NCI-H2227 (cell line): ENCODE data around the gene TICAM2.

ENCODE experiments used
- DNase-seq: peaks from one replicate; lab custom pipeline; 2025; ENCODE audit not compliant: unreplicated experiment; lab: John Stamatoyannopoulos, UW

TICAM2 gene

DNA sequence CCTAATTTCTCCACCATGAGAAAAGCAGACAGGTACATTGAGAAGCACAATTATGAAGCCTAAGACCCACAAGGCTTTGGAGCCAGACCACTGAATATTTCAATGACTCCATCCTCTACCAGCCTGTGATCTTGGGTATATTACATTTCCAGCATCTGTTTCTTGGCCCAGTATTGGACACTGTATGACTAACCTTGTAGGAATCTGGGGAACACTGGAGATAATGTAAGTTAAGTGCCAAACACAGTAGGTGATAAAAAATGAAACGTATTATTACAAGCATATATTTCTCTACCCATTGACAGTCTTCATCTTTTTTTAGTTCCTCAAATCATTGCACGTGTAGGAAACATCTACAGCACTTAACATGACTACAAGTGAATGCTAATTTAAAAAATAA lies 29.1 kb downstream of the TICAM2 start:
- DNase-seq = peak; percentile 1

GRCh38 chr5:115571441-115571878 lies 30.8 kb downstream of the TICAM2 start:
- no peak for DNase-seq

DNA sequence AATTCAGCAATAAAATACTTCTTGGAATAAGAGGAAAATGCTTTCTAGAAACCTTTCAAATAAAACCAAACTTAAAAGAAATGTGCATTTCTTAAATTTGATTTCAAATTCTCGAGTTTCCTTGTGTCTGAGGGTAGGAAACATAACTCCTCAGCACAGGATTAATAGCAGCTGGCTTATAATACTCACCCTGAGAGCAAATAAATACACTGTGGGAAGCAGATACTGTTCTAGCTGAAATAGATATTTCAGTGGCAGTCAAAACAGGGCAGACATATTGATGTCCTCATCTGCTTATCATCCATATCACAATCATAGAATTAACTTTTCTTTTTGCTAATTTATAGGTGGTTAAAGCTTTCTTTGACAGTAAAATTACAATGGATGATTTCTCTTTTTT lies 33.6 kb downstream of the TICAM2 start:
- no peak for DNase-seq

GRCh38 chr5:115565233-115565632 lies 37.0 kb downstream of the TICAM2 start:
- no peak for DNase-seq

DNA sequence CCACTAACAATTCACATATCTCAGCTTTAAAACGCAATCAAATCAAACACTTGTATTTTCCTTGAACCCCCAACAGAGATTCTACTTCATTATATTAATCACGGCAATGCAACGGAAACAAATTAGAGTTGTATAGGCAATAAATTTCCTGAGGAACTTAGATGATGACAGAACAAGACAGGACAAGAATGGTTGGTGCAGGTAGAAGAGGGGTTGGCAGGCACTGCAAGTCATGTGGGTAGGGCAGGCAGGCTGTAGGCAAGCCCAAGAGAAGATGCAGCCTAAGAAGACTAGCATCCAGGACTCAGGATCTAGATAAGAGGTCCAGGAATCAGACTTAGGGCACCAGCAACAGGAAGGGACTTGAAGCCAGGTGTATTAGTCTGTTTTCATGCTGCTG lies 41.1 kb downstream of the TICAM2 start:
- DNase-seq = no peak

GRCh38 chr5:115559524-115559923 lies 42.8 kb downstream of the TICAM2 start:
- no peak for DNase-seq

DNA sequence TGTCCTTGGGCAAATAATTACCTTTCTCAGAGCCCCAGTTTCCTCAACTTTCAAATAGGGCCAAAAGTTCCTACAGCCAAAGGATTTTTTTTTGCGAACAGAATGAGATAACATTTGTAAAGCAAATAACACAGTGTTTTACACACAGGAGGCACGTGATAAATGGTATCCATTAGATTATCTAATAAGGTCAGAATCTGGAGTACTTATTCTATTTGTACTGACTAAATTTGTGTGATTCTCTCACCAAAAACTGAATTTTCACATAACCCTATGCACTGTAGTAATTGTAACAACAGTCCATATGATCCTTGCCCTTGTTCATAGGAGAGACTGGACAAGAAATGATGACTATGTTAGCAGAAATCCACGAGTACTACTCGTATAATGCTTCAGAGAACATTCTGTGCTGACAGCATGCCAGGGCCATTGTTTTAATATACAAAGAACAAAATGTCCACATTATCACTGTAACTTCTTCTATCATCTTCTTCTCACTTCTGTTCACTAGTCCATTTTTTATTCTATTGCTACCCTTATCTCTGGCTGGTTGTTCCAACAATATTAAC lies 43.8 kb downstream of the TICAM2 start:
- DNase-seq = no peak

DNA sequence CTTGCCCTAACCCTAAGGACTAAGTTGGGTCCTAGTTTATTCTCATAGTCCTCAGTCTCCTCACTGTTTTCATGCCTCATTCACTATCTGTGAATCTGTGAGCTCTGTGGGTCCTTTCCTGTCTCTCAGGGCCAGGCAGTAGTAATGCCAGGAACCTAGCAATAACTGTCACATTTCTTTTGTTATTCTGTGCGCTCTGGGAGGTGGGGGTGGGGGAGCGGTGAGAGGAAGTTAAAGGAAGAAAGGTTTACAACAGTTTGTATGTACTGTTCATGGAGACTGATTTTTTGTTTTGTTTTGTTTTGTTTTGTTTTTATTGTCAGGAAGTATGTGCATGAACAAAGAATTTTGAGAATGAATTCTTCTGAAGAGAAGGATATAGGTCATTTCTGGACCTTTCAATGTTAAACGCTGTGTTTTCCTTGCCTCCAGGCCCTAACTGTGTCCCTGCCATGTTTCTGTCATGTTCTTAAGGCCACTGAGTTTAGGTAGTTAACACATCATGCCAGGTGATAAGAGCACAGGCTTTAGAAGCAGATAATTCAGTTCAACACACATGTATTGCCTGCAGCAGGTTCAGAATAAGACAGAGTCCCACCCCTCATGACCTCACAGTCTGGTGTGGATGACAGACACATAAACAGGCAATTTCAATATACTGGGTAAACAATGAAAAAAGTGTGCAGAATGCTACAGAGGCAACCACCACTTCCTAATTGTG lies 44.5 kb downstream of the TICAM2 start:
- DNase-seq = no peak

DNA sequence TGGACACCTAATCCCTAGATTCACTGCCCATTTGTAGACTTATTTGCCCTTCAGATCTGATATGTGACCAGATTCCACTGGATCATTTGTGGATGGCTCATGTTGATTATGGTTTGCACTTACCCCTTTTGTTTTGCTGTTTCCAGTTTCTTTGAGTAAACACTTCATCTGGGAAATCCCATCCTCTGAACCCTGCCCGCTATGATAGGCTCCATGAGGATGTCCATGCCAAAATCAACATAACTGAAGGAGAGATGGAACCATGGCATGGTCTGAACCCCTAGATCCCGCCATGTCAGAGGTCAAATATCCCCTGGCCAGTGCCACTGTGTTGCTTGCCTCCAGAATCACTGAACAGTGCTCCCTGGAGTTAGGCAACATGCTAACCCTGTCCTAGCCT lies 46.0 kb downstream of the TICAM2 start:
- no peak for DNase-seq

- no peak for DNase-seq
Measured at GRCh38 chr5:115555084-115555633, 47.1 kb downstream of the TICAM2 start.

GRCh38 chr5:115553082-115553481 lies 49.2 kb downstream of the TICAM2 start:
- no peak for DNase-seq

DNA sequence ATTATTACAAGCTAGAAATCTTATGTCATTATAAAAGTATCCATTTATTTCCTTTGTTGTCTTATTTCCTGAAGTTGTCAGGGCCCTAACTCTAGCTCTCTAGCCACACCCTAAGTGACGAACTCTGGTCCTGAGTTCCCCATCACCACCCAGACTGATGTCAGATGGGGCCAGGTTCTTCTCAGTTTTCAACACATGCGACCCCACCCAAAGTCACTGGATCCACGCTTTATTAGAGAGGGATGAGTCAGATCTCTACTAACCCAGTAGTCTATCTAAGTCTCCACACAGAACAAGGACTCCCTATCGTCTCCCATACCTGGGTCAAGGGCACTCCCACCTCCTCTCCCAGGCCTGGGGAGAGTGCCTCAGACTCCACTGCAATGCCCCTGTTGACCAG lies 50.9 kb downstream of the TICAM2 start:
- no peak for DNase-seq

DNA sequence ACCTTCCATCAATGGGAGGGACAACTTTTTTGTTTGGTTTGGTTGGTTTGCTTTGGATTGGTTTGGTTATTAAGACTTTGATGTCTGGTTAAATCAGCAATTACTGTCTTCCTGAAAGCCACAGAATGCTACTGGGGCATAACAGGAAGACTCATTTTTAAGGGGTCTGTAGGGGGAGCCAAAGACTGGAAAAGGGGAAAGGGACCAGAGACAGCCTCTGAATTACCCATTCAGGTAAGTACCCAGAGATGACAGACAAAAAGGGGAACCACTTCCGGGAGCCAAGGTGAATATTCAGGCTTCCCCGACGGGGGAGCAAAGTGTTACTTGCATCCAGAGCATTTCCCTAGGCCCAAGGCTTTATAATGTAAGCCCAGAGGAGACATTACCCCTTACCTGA lies 53.1 kb downstream of the TICAM2 start:
- DNase-seq = no peak

DNA sequence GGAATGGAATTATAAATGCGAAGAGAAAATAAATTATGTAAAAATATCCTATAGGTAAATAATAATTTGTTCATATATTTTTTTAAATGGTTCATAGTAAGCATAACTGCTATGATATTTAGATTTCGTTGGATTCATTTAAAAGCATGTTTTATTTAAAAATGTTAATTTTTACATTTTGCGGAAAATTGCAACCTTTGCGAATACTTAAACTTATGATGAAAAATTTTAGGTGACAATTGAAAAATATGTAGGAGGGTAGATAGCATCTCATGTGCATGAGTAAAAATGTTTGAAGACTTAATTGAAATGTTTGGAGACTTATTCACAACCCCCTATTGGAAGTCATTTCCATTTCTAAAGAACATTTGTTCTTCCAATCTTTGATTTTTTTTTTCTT lies 53.6 kb downstream of the TICAM2 start:
- DNase-seq = no peak

- no peak for DNase-seq
Measured at GRCh38 chr5:115545351-115545882, 56.9 kb downstream of the TICAM2 start.

DNA sequence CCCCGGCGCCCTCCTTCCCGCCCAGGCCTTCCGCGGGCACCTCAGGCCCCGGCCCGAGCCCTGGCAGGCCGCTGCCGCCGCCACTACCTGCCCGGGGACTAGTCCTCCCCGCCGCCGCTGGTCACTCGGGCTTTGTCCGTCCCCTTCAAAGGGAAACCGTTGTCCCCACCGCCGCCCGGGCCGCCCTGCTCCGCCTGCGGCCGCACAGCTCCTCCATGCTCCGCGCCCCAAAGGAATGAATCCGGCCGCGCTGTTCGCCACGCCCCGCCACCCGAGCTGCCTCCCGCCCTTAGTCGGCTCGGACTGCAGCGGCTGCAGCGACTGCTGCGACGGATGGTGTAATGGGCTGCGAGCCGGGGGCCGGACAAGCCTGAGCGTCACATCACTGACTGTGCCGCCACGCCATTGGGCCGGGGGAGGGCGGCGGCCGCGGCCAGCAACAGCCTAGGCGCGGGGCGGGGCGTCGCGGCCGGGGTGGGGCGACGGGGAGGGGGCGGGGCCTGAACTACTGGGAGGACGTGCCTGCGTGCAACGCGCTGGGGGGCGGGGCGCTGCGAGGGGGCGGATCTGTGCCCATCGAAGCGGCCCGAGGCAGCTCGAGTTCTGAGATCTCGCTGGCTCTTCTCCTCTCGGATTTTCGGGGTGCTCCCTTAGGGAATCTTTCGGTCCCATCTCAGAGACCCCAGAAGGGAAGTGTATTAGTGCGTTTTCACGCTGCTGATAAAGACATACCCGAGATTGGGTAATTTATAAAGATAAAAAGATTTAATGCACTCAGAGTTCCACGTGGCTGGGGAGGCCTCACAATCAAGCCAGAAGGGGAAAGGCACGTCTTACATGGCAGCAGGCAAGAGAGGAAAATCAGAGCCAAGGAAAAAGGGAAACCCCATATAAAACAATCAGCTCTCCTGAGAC lies 57.6 kb downstream of the TICAM2 start, which contains the start of gene FEM1C:
FEM1C (minus strand) TSS at position 340 of the 915 bp plus-strand sequence. CDS start 1,282 bp downstream, outside the sequence.
- peak; percentile 94 for DNase-seq

- peak; percentile 54 for DNase-seq
Measured at GRCh38 chr5:115544043-115544435, 58.2 kb downstream of the TICAM2 start.

DNA sequence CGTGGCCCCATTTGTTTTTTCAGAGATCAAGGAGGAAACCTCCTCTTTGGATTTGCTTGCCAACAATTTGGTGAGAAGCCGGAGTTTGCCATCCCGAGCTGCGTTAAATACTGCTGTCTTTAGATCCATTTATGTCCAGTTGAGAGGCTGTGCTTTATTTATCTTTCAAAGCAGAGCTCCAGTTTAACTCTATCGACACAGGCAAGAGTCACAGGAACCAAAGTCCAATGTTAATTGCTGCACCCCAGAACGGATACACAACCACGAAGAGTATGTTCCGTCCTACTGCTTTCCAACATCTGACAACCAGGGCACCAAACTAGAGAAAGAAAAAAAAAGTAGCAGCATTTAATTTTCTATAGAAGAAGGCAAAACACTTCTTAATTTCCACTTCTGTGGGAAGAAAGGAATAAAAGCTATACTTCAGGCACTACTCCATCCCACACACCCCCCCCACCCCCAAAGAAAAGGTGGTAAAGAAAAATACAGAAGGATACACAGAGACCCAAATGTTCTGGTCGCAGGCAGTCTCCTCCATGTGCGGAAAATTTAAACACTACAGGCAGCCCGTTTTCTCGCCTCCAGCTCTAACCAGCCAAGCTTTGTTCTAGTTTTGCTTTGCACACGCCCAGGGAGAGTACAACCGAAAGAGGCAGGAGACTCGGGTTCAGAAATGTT lies 58.8 kb downstream of the TICAM2 start:
- no peak for DNase-seq

DNA sequence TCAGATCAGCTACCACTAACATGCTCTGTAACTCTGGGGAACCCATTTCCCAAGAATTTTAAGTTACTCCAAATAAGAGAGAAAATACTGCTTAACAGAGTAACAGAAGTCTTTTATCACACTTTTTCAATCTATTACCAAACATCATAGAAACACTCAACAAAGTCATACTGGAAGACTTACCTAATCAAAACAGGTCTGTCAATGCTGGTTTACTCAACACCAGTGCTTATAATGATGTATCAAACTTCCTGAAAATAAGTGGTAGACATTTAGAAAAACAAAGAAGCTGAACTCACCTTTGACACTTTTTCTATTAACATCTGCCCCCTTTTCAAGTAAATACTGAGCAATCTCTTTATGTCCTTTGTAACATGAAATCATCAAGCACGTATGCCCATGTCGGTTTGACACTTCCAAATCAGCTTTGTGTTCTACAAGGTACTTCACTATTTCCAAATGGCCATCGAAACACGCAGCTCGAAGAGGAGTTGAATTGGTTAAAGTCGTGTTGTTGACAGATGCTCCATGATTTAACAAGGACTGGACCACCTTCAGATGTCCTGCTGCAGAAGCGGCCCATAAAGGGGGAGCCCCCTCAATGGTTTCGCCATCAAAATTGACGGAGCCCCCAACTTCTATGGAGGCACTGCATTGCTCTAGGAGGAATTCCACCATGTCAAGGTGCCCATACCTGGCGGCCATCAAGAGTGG lies 59.5 kb downstream of the TICAM2 start:
- DNase-seq = no peak

GRCh38 chr5:115542086-115542485 lies 60.2 kb downstream of the TICAM2 start:
- DNase-seq = no peak
